NB4 (cell line): ENCODE results near the gene IQCM.

Experiments used
- POLR2A ChIP-seq: IDR thresholded peaks from 2 replicates; pipeline ENCODE4 v1.6.1; 2011; ENCODE audit warnings: mild to moderate bottlenecking; ENCODE audit not compliant: insufficient read length; ENCODE audit errors: extremely low read depth
- TF ChIP-seq, protein P1 (sequence below): IDR thresholded peaks from 2 replicates; pipeline ENCODE4 v1.6.1; 2011; ENCODE audit warnings: low read depth, low read length
- TF ChIP-seq, protein P2 (sequence below): IDR thresholded peaks from one replicate; pipeline ENCODE4 v1.5.1; 2012; ENCODE audit warnings: low read depth, low read length

DNA sequence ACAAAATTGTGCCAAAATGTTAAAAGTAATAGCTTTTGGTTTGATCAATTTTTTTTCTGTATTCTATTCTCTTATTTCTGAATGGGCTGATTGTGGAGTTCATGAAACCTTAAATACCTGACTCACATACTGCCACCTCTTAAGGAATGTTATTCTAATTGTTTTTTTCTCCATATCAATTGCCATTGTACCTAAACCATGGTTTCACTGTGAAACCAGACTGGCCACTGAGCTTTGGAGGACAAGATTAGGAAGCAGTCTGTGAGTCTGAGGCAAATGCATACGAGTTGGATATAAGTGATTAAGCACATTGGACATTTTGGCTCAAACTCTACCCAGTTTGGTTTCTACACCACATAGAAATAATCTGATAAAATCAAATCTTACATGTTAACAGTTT, 184.0 kb downstream of the IQCM start:
- TF ChIP-seq, protein P1, sequence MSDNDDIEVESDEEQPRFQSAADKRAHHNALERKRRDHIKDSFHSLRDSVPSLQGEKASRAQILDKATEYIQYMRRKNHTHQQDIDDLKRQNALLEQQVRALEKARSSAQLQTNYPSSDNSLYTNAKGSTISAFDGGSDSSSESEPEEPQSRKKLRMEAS = no peak
- TF ChIP-seq, protein P2, sequence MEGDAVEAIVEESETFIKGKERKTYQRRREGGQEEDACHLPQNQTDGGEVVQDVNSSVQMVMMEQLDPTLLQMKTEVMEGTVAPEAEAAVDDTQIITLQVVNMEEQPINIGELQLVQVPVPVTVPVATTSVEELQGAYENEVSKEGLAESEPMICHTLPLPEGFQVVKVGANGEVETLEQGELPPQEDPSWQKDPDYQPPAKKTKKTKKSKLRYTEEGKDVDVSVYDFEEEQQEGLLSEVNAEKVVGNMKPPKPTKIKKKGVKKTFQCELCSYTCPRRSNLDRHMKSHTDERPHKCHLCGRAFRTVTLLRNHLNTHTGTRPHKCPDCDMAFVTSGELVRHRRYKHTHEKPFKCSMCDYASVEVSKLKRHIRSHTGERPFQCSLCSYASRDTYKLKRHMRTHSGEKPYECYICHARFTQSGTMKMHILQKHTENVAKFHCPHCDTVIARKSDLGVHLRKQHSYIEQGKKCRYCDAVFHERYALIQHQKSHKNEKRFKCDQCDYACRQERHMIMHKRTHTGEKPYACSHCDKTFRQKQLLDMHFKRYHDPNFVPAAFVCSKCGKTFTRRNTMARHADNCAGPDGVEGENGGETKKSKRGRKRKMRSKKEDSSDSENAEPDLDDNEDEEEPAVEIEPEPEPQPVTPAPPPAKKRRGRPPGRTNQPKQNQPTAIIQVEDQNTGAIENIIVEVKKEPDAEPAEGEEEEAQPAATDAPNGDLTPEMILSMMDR = no peak
- TF ChIP-seq POLR2A = no peak
